Epithelial cell of proximal tubule (primary cell): ENCODE data around the gene PACS2. TPM values are rescaled to one million over a fixed set of nuclear protein-coding genes. Genes with fewer than 3 reads are reported as not detected.
A peak's percentile ranks its signal among the peaks of the same experiment; 100 is the strongest.

Experiments used
- DNase-seq: peaks from one replicate; pipeline ENCODE4 v3.0.0-alpha.2; 2011; ENCODE audit warnings: low read depth
- H3K4me3 ChIP-seq: 2 replicates; pipeline ENCODE4 v1.5.1; 2011; ENCODE audit warnings: low read depth, mild to moderate bottlenecking, low read length
- CTCF ChIP-seq: conservative IDR thresholded peaks from 2 replicates; pipeline ENCODE4 v1.5.1; 2012; ENCODE audit warnings: low read depth, mild to moderate bottlenecking, low read length
- total RNA-seq: library from RNA; depleted of rRNA; stranded (reverse); fragments of >200 nt; gene quantifications from 2 replicates; pipeline ENCODE4 v1.2.3, GENCODE V29; 2015

PACS2 gene
- total RNA-seq, 1 donor from 2014 or later: 68.7 TPM

- peak overlapping the region; percentile 73 for H3K4me3 ChIP-seq
These were observed 2.0 kb downstream of the PACS2 start for GRCh38 chr14:105316577-105316941.

GRCh38 chr14:105316968-105317510 lies 2.5 kb downstream of the PACS2 start:
- H3K4me3 ChIP-seq: peak overlapping the region; percentile 25
- no peak for TF ChIP-seq CTCF
- no peak for DNase-seq

More at GRCh38 chr14:105316577-105316941, 2.0 kb downstream of the PACS2 start:
- no peak for TF ChIP-seq CTCF
- no peak for DNase-seq

GRCh38 chr14:105317546-105317945 lies 3.0 kb downstream of the PACS2 start:
- TF ChIP-seq CTCF: peak; percentile 19
- DNase-seq: no peak
- H3K4me3 ChIP-seq: peak overlapping the region; percentile 25

GRCh38 chr14:105322791-105323556 lies 8.4 kb downstream of the PACS2 start:
- no peak for DNase-seq
- no peak for TF ChIP-seq CTCF
- no peak overlapping the region for H3K4me3 ChIP-seq

- no peak for TF ChIP-seq CTCF
- no peak overlapping the region for H3K4me3 ChIP-seq
- DNase-seq: no peak
These were observed 9.1 kb downstream of the PACS2 start for GRCh38 chr14:105323663-105324062.

GRCh38 chr14:105324080-105324778 lies 9.7 kb downstream of the PACS2 start:
- no peak overlapping the region for H3K4me3 ChIP-seq
- DNase-seq: no peak
- TF ChIP-seq CTCF: no peak

GRCh38 chr14:105324871-105325270 lies 10.3 kb downstream of the PACS2 start:
- TF ChIP-seq CTCF: no peak
- no peak for DNase-seq
- H3K4me3 ChIP-seq: no peak overlapping the region
